A549 (cell line): ENCODE data around the gene SLC36A4.

Experiments used
- CBX2 ChIP-seq: fragments of 200-600 bp; sonication (generic); IDR thresholded peaks from 2 replicates; pipeline ENCODE4 v1.6.1; 2016; ENCODE audit warnings: low read depth, mild to moderate bottlenecking, borderline replicate concordance
- CBX8 ChIP-seq: fragments of 200-600 bp; sonication (generic); IDR thresholded peaks from 2 replicates; pipeline ENCODE4 v1.6.1; 2016
- CEBPB ChIP-seq, 2 experiments: fragments of >200 bp in 1 of 2; sonication (Bioruptor Twin) in 1 of 2; formaldehyde crosslinking in 1 of 2; IDR thresholded peaks; 2 replicates each; pipeline ENCODE4 v1.6.1; 2012 to 2016
- EHMT2 ChIP-seq: fragments of 200-600 bp; sonication (generic); IDR thresholded peaks from 2 replicates; pipeline ENCODE4 v1.6.1; 2016; ENCODE audit warnings: antibody characterized with exemption, low read depth, mild to moderate bottlenecking, moderate library complexity
- EP300 ChIP-seq, 2 experiments: fragments of >200 bp; sonication (Bioruptor Twin); formaldehyde crosslinking; IDR thresholded peaks; 2 replicates in 1 of 2; 3 replicates in 1 of 2; pipeline ENCODE4 v1.6.1; 2016 to 2017
- HDAC2 ChIP-seq: fragments of 200-600 bp; sonication (generic); IDR thresholded peaks from 2 replicates; pipeline ENCODE4 v1.6.1; 2016
- POLR2A ChIP-seq: IDR thresholded peaks from 2 replicates; pipeline ENCODE4 v1.6.1; 2012; ENCODE audit warnings: mild to moderate bottlenecking, low read length
- RAD21 ChIP-seq, 2 experiments: fragments of >200 bp in 1 of 2; sonication (Bioruptor Twin) in 1 of 2; formaldehyde crosslinking in 1 of 2; IDR thresholded peaks in 1 of 2; conservative IDR thresholded peaks in 1 of 2; 2 replicates in 1 of 2; 3 replicates in 1 of 2; pipeline ENCODE4 v1.6.1; 2012 to 2018; ENCODE audit warnings: inconsistent platforms in 1 of 2
- RFX5 ChIP-seq: fragments of 450-650 bp; IDR thresholded peaks from 2 replicates; pipeline ENCODE4 v1.7.1; 2014; ENCODE audit warnings: antibody characterized with exemption, mild to moderate bottlenecking, moderate library complexity
- TF ChIP-seq, protein P1 (sequence below): fragments of >200 bp; sonication (Bioruptor Twin); formaldehyde crosslinking; IDR thresholded peaks from 3 replicates; pipeline ENCODE4 v1.5.1; 2016
- TF ChIP-seq, protein P2 (sequence below): fragments of 150-350 bp; IDR thresholded peaks from 2 replicates; pipeline ENCODE4 v1.6.1; 2014; ENCODE audit warnings: low read depth, mild to moderate bottlenecking, low read length
- TF ChIP-seq, protein P3 (sequence below): IDR thresholded peaks from 2 replicates; pipeline ENCODE4 v1.6.1; 2012
- TF ChIP-seq, protein P4 (sequence below): fragments of 450-650 bp; IDR thresholded peaks from 2 replicates; pipeline ENCODE4 v1.6.1; 2014; ENCODE audit warnings: antibody characterized with exemption

DNA sequence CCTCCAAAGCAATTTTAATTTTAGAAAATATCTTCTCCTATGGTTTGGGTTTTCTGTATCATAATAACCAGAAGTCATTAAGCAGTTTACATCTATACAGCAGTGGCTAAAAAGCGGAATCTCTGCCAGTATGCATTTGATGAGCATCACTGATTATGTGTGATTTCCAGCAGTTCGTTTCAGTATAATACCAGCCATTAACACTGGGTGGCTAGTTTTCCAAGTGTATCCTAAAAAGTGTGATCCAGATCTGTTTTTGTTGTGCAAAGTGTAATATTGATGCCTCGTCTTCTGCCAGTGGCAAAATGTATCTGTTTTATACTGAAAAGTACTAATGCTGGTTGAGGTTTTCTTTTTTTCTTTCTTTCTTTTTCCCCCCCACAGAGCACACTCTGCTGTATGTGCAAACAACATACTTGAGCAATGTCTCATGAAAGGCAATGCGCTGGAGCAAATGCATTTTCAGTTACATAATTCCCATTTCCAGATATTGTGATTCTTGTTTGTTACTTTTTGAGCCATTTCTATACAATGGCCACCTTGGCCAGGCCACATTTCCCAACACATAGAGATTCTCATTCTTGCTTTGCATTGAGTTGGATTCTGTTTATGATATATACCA lies 64.2 kb downstream of the SLC36A4 start:
- TF ChIP-seq HDAC2 (no peak), EP300 (IDR thresholded peaks at IDR 0.05) (no peak), RAD21 (conservative IDR thresholded peaks at IDR 0.05 in 1 of 2, IDR thresholded peaks at IDR 0.05 in 1 of 2) (no peak), EHMT2 (no peak), POLR2A (no peak), CEBPB (IDR thresholded peaks at IDR 0.05) (no peak), CBX2 (no peak), CBX8 (no peak), RFX5 (no peak)
- TF ChIP-seq, protein P1, sequence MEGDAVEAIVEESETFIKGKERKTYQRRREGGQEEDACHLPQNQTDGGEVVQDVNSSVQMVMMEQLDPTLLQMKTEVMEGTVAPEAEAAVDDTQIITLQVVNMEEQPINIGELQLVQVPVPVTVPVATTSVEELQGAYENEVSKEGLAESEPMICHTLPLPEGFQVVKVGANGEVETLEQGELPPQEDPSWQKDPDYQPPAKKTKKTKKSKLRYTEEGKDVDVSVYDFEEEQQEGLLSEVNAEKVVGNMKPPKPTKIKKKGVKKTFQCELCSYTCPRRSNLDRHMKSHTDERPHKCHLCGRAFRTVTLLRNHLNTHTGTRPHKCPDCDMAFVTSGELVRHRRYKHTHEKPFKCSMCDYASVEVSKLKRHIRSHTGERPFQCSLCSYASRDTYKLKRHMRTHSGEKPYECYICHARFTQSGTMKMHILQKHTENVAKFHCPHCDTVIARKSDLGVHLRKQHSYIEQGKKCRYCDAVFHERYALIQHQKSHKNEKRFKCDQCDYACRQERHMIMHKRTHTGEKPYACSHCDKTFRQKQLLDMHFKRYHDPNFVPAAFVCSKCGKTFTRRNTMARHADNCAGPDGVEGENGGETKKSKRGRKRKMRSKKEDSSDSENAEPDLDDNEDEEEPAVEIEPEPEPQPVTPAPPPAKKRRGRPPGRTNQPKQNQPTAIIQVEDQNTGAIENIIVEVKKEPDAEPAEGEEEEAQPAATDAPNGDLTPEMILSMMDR: no peak
- TF ChIP-seq, protein P2, sequence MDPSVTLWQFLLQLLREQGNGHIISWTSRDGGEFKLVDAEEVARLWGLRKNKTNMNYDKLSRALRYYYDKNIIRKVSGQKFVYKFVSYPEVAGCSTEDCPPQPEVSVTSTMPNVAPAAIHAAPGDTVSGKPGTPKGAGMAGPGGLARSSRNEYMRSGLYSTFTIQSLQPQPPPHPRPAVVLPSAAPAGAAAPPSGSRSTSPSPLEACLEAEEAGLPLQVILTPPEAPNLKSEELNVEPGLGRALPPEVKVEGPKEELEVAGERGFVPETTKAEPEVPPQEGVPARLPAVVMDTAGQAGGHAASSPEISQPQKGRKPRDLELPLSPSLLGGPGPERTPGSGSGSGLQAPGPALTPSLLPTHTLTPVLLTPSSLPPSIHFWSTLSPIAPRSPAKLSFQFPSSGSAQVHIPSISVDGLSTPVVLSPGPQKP: no peak
- TF ChIP-seq, protein P3, sequence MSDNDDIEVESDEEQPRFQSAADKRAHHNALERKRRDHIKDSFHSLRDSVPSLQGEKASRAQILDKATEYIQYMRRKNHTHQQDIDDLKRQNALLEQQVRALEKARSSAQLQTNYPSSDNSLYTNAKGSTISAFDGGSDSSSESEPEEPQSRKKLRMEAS: no peak
- TF ChIP-seq, protein P4, sequence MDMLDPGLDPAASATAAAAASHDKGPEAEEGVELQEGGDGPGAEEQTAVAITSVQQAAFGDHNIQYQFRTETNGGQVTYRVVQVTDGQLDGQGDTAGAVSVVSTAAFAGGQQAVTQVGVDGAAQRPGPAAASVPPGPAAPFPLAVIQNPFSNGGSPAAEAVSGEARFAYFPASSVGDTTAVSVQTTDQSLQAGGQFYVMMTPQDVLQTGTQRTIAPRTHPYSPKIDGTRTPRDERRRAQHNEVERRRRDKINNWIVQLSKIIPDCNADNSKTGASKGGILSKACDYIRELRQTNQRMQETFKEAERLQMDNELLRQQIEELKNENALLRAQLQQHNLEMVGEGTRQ: no peak
